WTC11 (cell line): ENCODE measurements around the gene TMA7. TPM values are rescaled to one million over a fixed set of nuclear protein-coding genes. Genes with fewer than 3 reads are reported as not detected.

Experiments
- ATAC-seq: fragments of 200-7000 bp; cut with Tn5 transposase; 2 replicates; pipeline ENCODE4 v1.10.0; 2021; ENCODE audit warnings: mild to moderate bottlenecking, moderate library complexity
- CTCF ChIA-PET: fragments of 300-600 bp; sonication (Branson Sonifier 250); formaldehyde crosslinking; loops from one replicate; lab custom pipeline; 2021; ENCODE audit warnings: antibody characterized with exemption; lab: Charles Lee
- POLR2A ChIA-PET: fragments of 350-600 bp; sonication (Branson Sonifier 250); formaldehyde crosslinking; loops from one replicate; lab custom pipeline; 2021; ENCODE audit warnings: antibody characterized with exemption; lab: Charles Lee
- DNase-seq: peaks from one replicate; pipeline ENCODE4 v3.0.0; 2021; ENCODE audit warnings: low spot score
- H3K27ac Mint-ChIP-seq: 2 replicates; pipeline ENCODE4 v1.8.0; 2021; ENCODE audit warnings: mixed read lengths
- H3K27me3 Mint-ChIP-seq: 2 replicates; pipeline ENCODE4 v1.8.0; 2021; ENCODE audit warnings: low read depth, mild to moderate bottlenecking, moderate library complexity, mixed read lengths
- H3K36me3 Mint-ChIP-seq: 2 replicates; pipeline ENCODE4 v1.8.0; 2021; ENCODE audit warnings: mixed read lengths
- H3K4me1 Mint-ChIP-seq: 2 replicates; pipeline ENCODE4 v1.8.0; 2022; ENCODE audit warnings: mixed read lengths
- H3K4me3 Mint-ChIP-seq: 2 replicates; pipeline ENCODE4 v1.8.0; 2021; ENCODE audit warnings: mild to moderate bottlenecking, moderate library complexity, mixed read lengths
- H3K9me3 Mint-ChIP-seq: 2 replicates; pipeline ENCODE4 v1.8.0; 2021; ENCODE audit warnings: mixed read lengths
- AR ChIP-seq: fragments of 250-450 bp; sonication (Bioruptor Pico); IDR thresholded peaks from 2 replicates; pipeline ENCODE4 v1.9.0; 2021; ENCODE audit warnings: mild to moderate bottlenecking
- ATF1 ChIP-seq: sonication (generic); formaldehyde crosslinking; IDR thresholded peaks from 2 replicates; pipeline ENCODE4 v1.8.1; 2023; ENCODE audit warnings: mild to moderate bottlenecking, moderate library complexity, missing genetic modification reagents
- CBFB ChIP-seq: sonication (generic); formaldehyde crosslinking; IDR thresholded peaks from 2 replicates; pipeline ENCODE4 v1.8.1; 2022; ENCODE audit warnings: mild to moderate bottlenecking, low read depth, missing genetic modification reagents
- CTCF ChIP-seq: fragments of 200-600 bp; IDR thresholded peaks from 2 replicates; pipeline ENCODE4 v1.8.0; 2022; ENCODE audit warnings: antibody characterized with exemption
- E2F1 ChIP-seq: sonication (generic); formaldehyde crosslinking; IDR thresholded peaks from 2 replicates; pipeline ENCODE4 v1.8.0; 2022; ENCODE audit warnings: mild to moderate bottlenecking, missing genetic modification reagents
- ELF4 ChIP-seq: sonication (generic); formaldehyde crosslinking; IDR thresholded peaks from 2 replicates; pipeline ENCODE4 v1.8.1; 2022; ENCODE audit warnings: low read depth, mild to moderate bottlenecking, moderate library complexity, missing genetic modification reagents
- ETV6 ChIP-seq: sonication (generic); formaldehyde crosslinking; IDR thresholded peaks from 2 replicates; pipeline ENCODE4 v1.8.1; 2022; ENCODE audit warnings: mild to moderate bottlenecking, missing genetic modification reagents
- FOXJ3 ChIP-seq: sonication (generic); formaldehyde crosslinking; IDR thresholded peaks from 2 replicates; pipeline ENCODE4 v1.9.0; 2021; ENCODE audit warnings: missing genetic modification reagents, mild to moderate bottlenecking, borderline replicate concordance
- HMGA2 ChIP-seq: fragments of 250-450 bp; sonication (Bioruptor Pico); IDR thresholded peaks from 2 replicates; pipeline ENCODE4 v1.4.0; 2021; ENCODE audit warnings: mild to moderate bottlenecking, moderate library complexity
- IRF2 ChIP-seq: sonication (generic); formaldehyde crosslinking; IDR thresholded peaks from 2 replicates; pipeline ENCODE4 v1.8.0; 2022; ENCODE audit warnings: low read depth, missing genetic modification reagents, borderline replicate concordance
- JUN ChIP-seq: sonication (generic); formaldehyde crosslinking; IDR thresholded peaks from 2 replicates; pipeline ENCODE4 v1.8.0; 2023; ENCODE audit warnings: mild to moderate bottlenecking, missing genetic modification reagents
- MXD4 ChIP-seq: fragments of 250-450 bp; sonication (Bioruptor Pico); IDR thresholded peaks from 2 replicates; pipeline ENCODE4 v1.8.0; 2021; ENCODE audit warnings: mild to moderate bottlenecking, moderate library complexity, borderline replicate concordance
- NFE2L1 ChIP-seq: sonication (generic); formaldehyde crosslinking; IDR thresholded peaks from 2 replicates; pipeline ENCODE4 v1.8.1; 2023; ENCODE audit warnings: missing genetic modification reagents
- PRDM15 ChIP-seq: sonication (generic); formaldehyde crosslinking; IDR thresholded peaks from 2 replicates; pipeline ENCODE4 v1.8.0; 2022; ENCODE audit warnings: missing genetic modification reagents
- RELA ChIP-seq: sonication (generic); formaldehyde crosslinking; IDR thresholded peaks from 2 replicates; pipeline ENCODE4 v1.8.1; 2022; ENCODE audit warnings: missing genetic modification reagents, mild to moderate bottlenecking, borderline replicate concordance
- USF2 ChIP-seq: sonication (generic); formaldehyde crosslinking; IDR thresholded peaks from 2 replicates; pipeline ENCODE4 v1.8.1; 2023; ENCODE audit warnings: mild to moderate bottlenecking, missing genetic modification reagents, moderate library complexity
- ZBTB43 ChIP-seq: sonication (generic); formaldehyde crosslinking; IDR thresholded peaks from 2 replicates; pipeline ENCODE4 v1.8.1; 2023; ENCODE audit warnings: mild to moderate bottlenecking, missing genetic modification reagents
- ZNF281 ChIP-seq: sonication (generic); formaldehyde crosslinking; IDR thresholded peaks from 2 replicates; pipeline ENCODE4 v1.8.0; 2023; ENCODE audit warnings: mild to moderate bottlenecking, missing genetic modification reagents
- ZNF396 ChIP-seq: fragments of 250-450 bp; sonication (Bioruptor Pico); IDR thresholded peaks from 2 replicates; pipeline ENCODE4 v1.8.0; 2021; ENCODE audit warnings: mild to moderate bottlenecking, moderate library complexity, borderline replicate concordance
- total RNA-seq: library from RNA; stranded (reverse); gene quantifications from 3 replicates; pipeline ENCODE4 v1.2.3, GENCODE V29; 2021
- TF ChIP-seq, protein P1 (sequence below): sonication (generic); formaldehyde crosslinking; conservative IDR thresholded peaks from 2 replicates; pipeline ENCODE4 v1.8.1; 2022; ENCODE audit warnings: mild to moderate bottlenecking, missing genetic modification reagents

TMA7 gene
- total RNA-seq, 1 experiment from 2014 or later = 318 TPM

DNA sequence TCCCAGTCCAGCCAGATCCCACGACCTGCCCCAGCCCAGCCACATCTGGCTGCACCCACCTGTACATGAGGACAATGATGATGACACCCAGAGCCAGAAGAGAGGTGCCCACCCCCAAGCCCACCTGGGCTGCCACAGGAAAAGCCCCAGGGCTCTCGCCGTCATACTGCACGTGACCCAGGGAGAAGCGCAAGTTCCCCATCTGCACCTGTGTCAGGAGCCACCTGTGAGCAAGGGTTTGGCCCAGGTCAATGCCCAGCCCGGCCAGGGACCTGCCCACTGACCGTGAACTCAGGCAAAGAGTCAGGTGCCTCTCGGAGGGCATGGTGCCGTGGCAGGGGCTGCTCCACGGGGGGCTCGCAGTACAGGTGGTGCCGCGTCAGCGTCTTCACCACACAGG, 26.4 kb upstream of the TMA7 start (continued):
- TF ChIP-seq CBFB (CRISPR knock-in tag) (no peak), IRF2 (CRISPR knock-in tag) (no peak), ZNF396 (CRISPR knock-in tag) (no peak)

DNA sequence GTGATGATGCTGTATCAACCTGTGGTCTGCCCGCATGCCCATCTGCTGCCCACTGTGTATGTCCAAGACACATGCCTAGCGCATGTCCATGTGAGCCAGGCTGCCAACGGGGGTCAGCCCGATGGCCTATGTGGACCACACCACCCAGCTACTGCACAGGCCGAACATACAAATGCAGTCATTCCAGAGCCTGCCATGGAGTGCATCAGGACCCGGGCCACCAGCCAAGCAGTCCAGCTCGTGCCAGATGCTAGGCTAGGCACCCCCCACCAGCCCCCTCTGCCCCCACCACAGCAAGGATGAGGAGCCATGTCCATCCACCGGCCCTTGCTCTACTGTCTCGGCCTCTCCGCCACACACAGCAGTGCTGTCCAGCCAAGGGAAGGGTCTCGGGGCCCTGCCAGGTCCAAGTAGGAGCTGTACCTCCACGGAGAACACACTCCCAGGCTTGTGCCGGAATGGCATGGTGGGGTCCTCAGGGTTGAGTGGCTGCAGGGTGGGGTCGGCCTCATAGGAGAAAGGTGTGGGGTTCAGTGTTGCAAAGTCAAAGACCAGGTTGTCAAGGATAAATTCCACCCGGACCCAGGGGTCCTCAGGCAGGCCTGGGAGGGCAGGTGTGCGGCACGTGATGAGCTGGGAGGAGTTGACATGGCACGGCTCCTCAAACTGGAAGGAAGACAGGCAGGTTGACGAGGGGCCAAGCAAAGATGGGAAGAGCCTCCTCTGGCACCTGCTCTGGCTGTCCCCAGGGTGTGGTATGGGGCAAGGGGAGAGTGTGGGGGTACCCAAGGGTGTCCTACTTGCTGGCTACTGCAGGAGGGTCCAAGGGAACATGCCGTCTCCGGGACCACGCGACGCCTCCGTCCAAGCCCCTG, 25.4 kb upstream of the TMA7 start:
- ATAC-seq = no peak
- DNase-seq = no peak
- ChIA-PET CTCF (interaction anchor here (1.2 to 18.3 kb wide), 3 partner anchors 14 to 22 kb away, joined by 3 to 218 read pairs (median 14); no protein-coding TSS in a partner anchor), POLR2A (no interaction called here)
- peaks cover 58% of the 10 kb centered on the region for H3K36me3 Mint-ChIP-seq
- no peaks in the 10 kb centered on the region for H3K4me1 Mint-ChIP-seq
- H3K27me3 Mint-ChIP-seq = no peaks in the 10 kb centered on the region
- no peaks in the 10 kb centered on the region for H3K9me3 Mint-ChIP-seq
- H3K4me3 Mint-ChIP-seq = no peak overlapping the region
- no peak overlapping the region for H3K27ac Mint-ChIP-seq
- TF ChIP-seq PRDM15 (CRISPR knock-in tag) = no peak
- no peak for TF ChIP-seq FOXJ3 (CRISPR knock-in tag)
- TF ChIP-seq USF2 (CRISPR knock-in tag) = no peak
- TF ChIP-seq RELA (CRISPR knock-in tag) = no peak
- TF ChIP-seq HMGA2 (CRISPR knock-in tag) = no peak
- TF ChIP-seq ELF4 = no peak
- no peak for TF ChIP-seq AR (CRISPR knock-in tag)
- TF ChIP-seq JUN = no peak
- no peak for TF ChIP-seq MXD4 (CRISPR knock-in tag)
- TF ChIP-seq ETV6 (CRISPR knock-in tag) = no peak
- TF ChIP-seq ZNF281 = no peak
- TF ChIP-seq ATF1 (CRISPR knock-in tag) = no peak
- TF ChIP-seq E2F1 (CRISPR knock-in tag) = no peak
- no peak for TF ChIP-seq NFE2L1 (CRISPR knock-in tag)
- no peak for TF ChIP-seq CTCF
- TF ChIP-seq ZBTB43 (CRISPR knock-in tag) = no peak
- TF ChIP-seq, protein P1, sequence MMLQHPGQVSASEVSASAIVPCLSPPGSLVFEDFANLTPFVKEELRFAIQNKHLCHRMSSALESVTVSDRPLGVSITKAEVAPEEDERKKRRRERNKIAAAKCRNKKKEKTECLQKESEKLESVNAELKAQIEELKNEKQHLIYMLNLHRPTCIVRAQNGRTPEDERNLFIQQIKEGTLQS (CRISPR knock-in tag) = no peak
